ENCODE measurements around the gene DISC1.
"Not testable (repeated sequence)": the region's sequence is repeated elsewhere in the genome, so short reads cannot be mapped to it uniquely, and the experiment has no call there.

DISC1 gene

GRCh38 chr1:231952154-231952553 is 325.6 kb downstream of the DISC1 start:
- Histone ChIP-seq H3K9ac (ENCODE audit: low read depth in 1 of 2, low read length in 2 of 2) (no peak overlapping the region), H3K9me3 (ENCODE audit: control insufficient read depth in 1 of 2, low read length in 2 of 2) (no peaks in the 10 kb centered on the region), H3K4me1 (ENCODE audit: control insufficient read depth in 1 of 2, insufficient read depth in 2 of 2, low read length in 2 of 2) (no peaks in the 10 kb centered on the region), H3K27ac (ENCODE audit: low read depth, low read length) (no peak overlapping the region), H3K27me3 (ENCODE audit: control insufficient read depth in 1 of 2, insufficient read depth in 2 of 2, low read length in 2 of 2) (no peaks in the 10 kb centered on the region), H3K4me3 (ENCODE audit: low read depth in 1 of 2, low read length in 2 of 2) (no peak overlapping the region), H3K36me3 (ENCODE audit: control insufficient read depth in 1 of 2, insufficient read depth in 2 of 2, low read length in 2 of 2) (no peaks in the 10 kb centered on the region)

- H3K27me3 ChIP-seq (ENCODE audit: control insufficient read depth in 1 of 2, insufficient read depth in 2 of 2, low read length in 2 of 2) = no peaks in the 10 kb centered on the region
- no peak overlapping the region for H3K9ac ChIP-seq (ENCODE audit: low read depth in 1 of 2, low read length in 2 of 2)
- no peak overlapping the region for H3K4me3 ChIP-seq (ENCODE audit: low read depth in 1 of 2, low read length in 2 of 2)
- H3K4me1 ChIP-seq (ENCODE audit: control insufficient read depth in 1 of 2, insufficient read depth in 2 of 2, low read length in 2 of 2) = no peaks in the 10 kb centered on the region
- no peak overlapping the region for H3K27ac ChIP-seq (ENCODE audit: low read depth, low read length)
- no peaks in the 10 kb centered on the region for H3K9me3 ChIP-seq (ENCODE audit: control insufficient read depth in 1 of 2, low read length in 2 of 2)
- no peaks in the 10 kb centered on the region for H3K36me3 ChIP-seq (ENCODE audit: control insufficient read depth in 1 of 2, insufficient read depth in 2 of 2, low read length in 2 of 2)
Measured at GRCh38 chr1:231953660-231954059, 327.1 kb downstream of the DISC1 start.

- no peaks in the 10 kb centered on the region for H3K9me3 ChIP-seq (ENCODE audit: control insufficient read depth in 1 of 2, low read length in 2 of 2)
Measured at GRCh38 chr1:231954751-231955150, 328.2 kb downstream of the DISC1 start.

GRCh38 chr1:231957359-231957758 is 330.8 kb downstream of the DISC1 start:
- Histone ChIP-seq H3K27ac (ENCODE audit: low read depth, low read length) (no peak overlapping the region), H3K27me3 (ENCODE audit: control insufficient read depth in 1 of 2, insufficient read depth in 2 of 2, low read length in 2 of 2) (no peaks in the 10 kb centered on the region), H3K4me3 (ENCODE audit: low read depth in 1 of 2, low read length in 2 of 2) (no peak overlapping the region), H3K4me1 (ENCODE audit: control insufficient read depth in 1 of 2, insufficient read depth in 2 of 2, low read length in 2 of 2) (no peaks in the 10 kb centered on the region), H3K9me3 (ENCODE audit: control insufficient read depth in 1 of 2, low read length in 2 of 2) (no peaks in the 10 kb centered on the region), H3K36me3 (ENCODE audit: control insufficient read depth in 1 of 2, insufficient read depth in 2 of 2, low read length in 2 of 2) (no peaks in the 10 kb centered on the region), H3K9ac (ENCODE audit: low read depth in 1 of 2, low read length in 2 of 2) (no peak overlapping the region)

More at GRCh38 chr1:231954751-231955150, 328.2 kb downstream of the DISC1 start:
- H3K9ac ChIP-seq (ENCODE audit: low read depth in 1 of 2, low read length in 2 of 2) = no peak overlapping the region
- no peaks in the 10 kb centered on the region for H3K27me3 ChIP-seq (ENCODE audit: control insufficient read depth in 1 of 2, insufficient read depth in 2 of 2, low read length in 2 of 2)
- H3K4me3 ChIP-seq (ENCODE audit: low read depth in 1 of 2, low read length in 2 of 2) = no peak overlapping the region
- H3K27ac ChIP-seq (ENCODE audit: low read depth, low read length) = no peak overlapping the region
- no peaks in the 10 kb centered on the region for H3K36me3 ChIP-seq (ENCODE audit: control insufficient read depth in 1 of 2, insufficient read depth in 2 of 2, low read length in 2 of 2)
- H3K4me1 ChIP-seq (ENCODE audit: control insufficient read depth in 1 of 2, insufficient read depth in 2 of 2, low read length in 2 of 2) = no peaks in the 10 kb centered on the region

- Histone ChIP-seq H3K9ac (ENCODE audit: low read depth in 1 of 2, low read length in 2 of 2) (no peak overlapping the region), H3K4me3 (ENCODE audit: low read depth in 1 of 2, low read length in 2 of 2) (no peak overlapping the region), H3K36me3 (ENCODE audit: control insufficient read depth in 1 of 2, insufficient read depth in 2 of 2, low read length in 2 of 2) (no peaks in the 10 kb centered on the region), H3K27ac (ENCODE audit: low read depth, low read length) (no peak overlapping the region), H3K4me1 (ENCODE audit: control insufficient read depth in 1 of 2, insufficient read depth in 2 of 2, low read length in 2 of 2) (no peaks in the 10 kb centered on the region), H3K9me3 (ENCODE audit: control insufficient read depth in 1 of 2, low read length in 2 of 2) (no peaks in the 10 kb centered on the region), H3K27me3 (ENCODE audit: control insufficient read depth in 1 of 2, insufficient read depth in 2 of 2, low read length in 2 of 2) (no peaks in the 10 kb centered on the region)
Measured at GRCh38 chr1:231958448-231958847, 331.9 kb downstream of the DISC1 start.

GRCh38 chr1:231959225-231959884 is 332.8 kb downstream of the DISC1 start:
- Histone ChIP-seq H3K4me1 (ENCODE audit: control insufficient read depth in 1 of 2, insufficient read depth in 2 of 2, low read length in 2 of 2) (no peaks in the 10 kb centered on the region), H3K9me3 (ENCODE audit: control insufficient read depth in 1 of 2, low read length in 2 of 2) (no peaks in the 10 kb centered on the region), H3K9ac (ENCODE audit: low read depth in 1 of 2, low read length in 2 of 2) (no peak overlapping the region), H3K4me3 (ENCODE audit: low read depth in 1 of 2, low read length in 2 of 2) (no peak overlapping the region), H3K27ac (ENCODE audit: low read depth, low read length) (no peak overlapping the region), H3K27me3 (ENCODE audit: control insufficient read depth in 1 of 2, insufficient read depth in 2 of 2, low read length in 2 of 2) (no peaks in the 10 kb centered on the region), H3K36me3 (ENCODE audit: control insufficient read depth in 1 of 2, insufficient read depth in 2 of 2, low read length in 2 of 2) (no peaks in the 10 kb centered on the region)

GRCh38 chr1:231961801-231962200 is 335.2 kb downstream of the DISC1 start:
- H3K4me3 ChIP-seq (ENCODE audit: low read depth in 1 of 2, low read length in 2 of 2); H3K27me3 ChIP-seq (ENCODE audit: control insufficient read depth in 1 of 2, insufficient read depth in 2 of 2, low read length in 2 of 2); H3K4me1 ChIP-seq (ENCODE audit: control insufficient read depth in 1 of 2, insufficient read depth in 2 of 2, low read length in 2 of 2); H3K9me3 ChIP-seq (ENCODE audit: control insufficient read depth in 1 of 2, low read length in 2 of 2); H3K36me3 ChIP-seq (ENCODE audit: control insufficient read depth in 1 of 2, insufficient read depth in 2 of 2, low read length in 2 of 2); H3K27ac ChIP-seq (ENCODE audit: low read depth, low read length); H3K9ac ChIP-seq (ENCODE audit: low read depth in 1 of 2, low read length in 2 of 2): not testable (repeated sequence)

- no peaks in the 10 kb centered on the region for H3K36me3 ChIP-seq (ENCODE audit: control insufficient read depth in 1 of 2, insufficient read depth in 2 of 2, low read length in 2 of 2)
- no peak overlapping the region for H3K9ac ChIP-seq (ENCODE audit: low read depth in 1 of 2, low read length in 2 of 2)
- no peaks in the 10 kb centered on the region for H3K4me1 ChIP-seq (ENCODE audit: control insufficient read depth in 1 of 2, insufficient read depth in 2 of 2, low read length in 2 of 2)
- H3K4me3 ChIP-seq (ENCODE audit: low read depth in 1 of 2, low read length in 2 of 2) = no peak overlapping the region
- H3K27me3 ChIP-seq (ENCODE audit: control insufficient read depth in 1 of 2, insufficient read depth in 2 of 2, low read length in 2 of 2) = no peaks in the 10 kb centered on the region
- no peaks in the 10 kb centered on the region for H3K9me3 ChIP-seq (ENCODE audit: control insufficient read depth in 1 of 2, low read length in 2 of 2)
- H3K27ac ChIP-seq (ENCODE audit: low read depth, low read length) = no peak overlapping the region
Measured at GRCh38 chr1:231962636-231963035, 336.0 kb downstream of the DISC1 start.

GRCh38 chr1:231964241-231964640 is 337.7 kb downstream of the DISC1 start:
- no peaks in the 10 kb centered on the region for H3K27me3 ChIP-seq (ENCODE audit: control insufficient read depth in 1 of 2, insufficient read depth in 2 of 2, low read length in 2 of 2)

GRCh38 chr1:231964961-231965360 is 338.4 kb downstream of the DISC1 start:
- Histone ChIP-seq H3K4me3 (ENCODE audit: low read depth in 1 of 2, low read length in 2 of 2) (no peak overlapping the region), H3K9ac (ENCODE audit: low read depth in 1 of 2, low read length in 2 of 2) (no peak overlapping the region), H3K27ac (ENCODE audit: low read depth, low read length) (no peak overlapping the region), H3K36me3 (ENCODE audit: control insufficient read depth in 1 of 2, insufficient read depth in 2 of 2, low read length in 2 of 2) (no peaks in the 10 kb centered on the region), H3K27me3 (ENCODE audit: control insufficient read depth in 1 of 2, insufficient read depth in 2 of 2, low read length in 2 of 2) (no peaks in the 10 kb centered on the region), H3K4me1 (ENCODE audit: control insufficient read depth in 1 of 2, insufficient read depth in 2 of 2, low read length in 2 of 2) (no peaks in the 10 kb centered on the region), H3K9me3 (ENCODE audit: control insufficient read depth in 1 of 2, low read length in 2 of 2) (no peaks in the 10 kb centered on the region)

More at GRCh38 chr1:231964241-231964640, 337.7 kb downstream of the DISC1 start:
- Histone ChIP-seq H3K9me3 (ENCODE audit: control insufficient read depth in 1 of 2, low read length in 2 of 2) (no peaks in the 10 kb centered on the region), H3K27ac (ENCODE audit: low read depth, low read length) (no peak overlapping the region), H3K9ac (ENCODE audit: low read depth in 1 of 2, low read length in 2 of 2) (no peak overlapping the region), H3K4me3 (ENCODE audit: low read depth in 1 of 2, low read length in 2 of 2) (no peak overlapping the region), H3K4me1 (ENCODE audit: control insufficient read depth in 1 of 2, insufficient read depth in 2 of 2, low read length in 2 of 2) (no peaks in the 10 kb centered on the region), H3K36me3 (ENCODE audit: control insufficient read depth in 1 of 2, insufficient read depth in 2 of 2, low read length in 2 of 2) (no peaks in the 10 kb centered on the region)

GRCh38 chr1:231965615-231966014 is 339.0 kb downstream of the DISC1 start:
- no peak overlapping the region for H3K4me3 ChIP-seq (ENCODE audit: low read depth in 1 of 2, low read length in 2 of 2)
- no peaks in the 10 kb centered on the region for H3K36me3 ChIP-seq (ENCODE audit: control insufficient read depth in 1 of 2, insufficient read depth in 2 of 2, low read length in 2 of 2)
- H3K27me3 ChIP-seq (ENCODE audit: control insufficient read depth in 1 of 2, insufficient read depth in 2 of 2, low read length in 2 of 2) = no peaks in the 10 kb centered on the region

More at GRCh38 chr1:231965615-231966014, 339.0 kb downstream of the DISC1 start:
- H3K9me3 ChIP-seq (ENCODE audit: control insufficient read depth in 1 of 2, low read length in 2 of 2) = no peaks in the 10 kb centered on the region
- H3K4me1 ChIP-seq (ENCODE audit: control insufficient read depth in 1 of 2, insufficient read depth in 2 of 2, low read length in 2 of 2) = no peaks in the 10 kb centered on the region
- H3K9ac ChIP-seq (ENCODE audit: low read depth in 1 of 2, low read length in 2 of 2) = no peak overlapping the region
- no peak overlapping the region for H3K27ac ChIP-seq (ENCODE audit: low read depth, low read length)
